CD1c-positive myeloid dendritic cell (primary cell): ENCODE results near the gene CFLAR.
"Not testable (repeated sequence)": the region's sequence is repeated elsewhere in the genome, so short reads cannot be mapped to it uniquely, and the experiment has no call there.

Source experiments
- DNase-seq: peaks from one replicate; pipeline ENCODE4 v3.0.0-alpha.2; 2016; ENCODE audit errors: extremely low spot score

The CFLAR gene

GRCh38 chr2:201182650-201183364, 66.8 kb downstream of the CFLAR start, which contains the start of gene CASP10:
TSS of gene CASP10 (plus strand) at chr2:201183141. CDS start at chr2:201185778, 2,637 bp downstream.
- DNase-seq = peak; percentile 85

DNA sequence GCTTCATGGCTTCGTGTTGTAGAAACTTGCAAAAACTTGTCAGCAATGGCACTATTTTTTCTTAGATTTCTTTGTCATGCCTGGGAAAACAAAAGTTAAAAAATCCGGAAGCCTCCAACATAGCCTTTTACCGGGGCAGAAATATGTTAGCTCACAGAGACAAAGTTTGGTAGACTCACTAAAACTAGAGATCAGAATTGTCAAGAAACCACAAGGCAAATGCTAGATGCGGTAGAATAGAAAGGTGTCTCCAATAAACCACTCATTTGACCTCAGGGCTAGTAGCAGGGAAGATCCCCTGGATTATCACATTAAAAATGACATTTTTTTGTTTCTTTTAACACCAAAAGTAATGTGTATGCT, 67.4 kb downstream of the CFLAR start:
- DNase-seq = no peak

DNA sequence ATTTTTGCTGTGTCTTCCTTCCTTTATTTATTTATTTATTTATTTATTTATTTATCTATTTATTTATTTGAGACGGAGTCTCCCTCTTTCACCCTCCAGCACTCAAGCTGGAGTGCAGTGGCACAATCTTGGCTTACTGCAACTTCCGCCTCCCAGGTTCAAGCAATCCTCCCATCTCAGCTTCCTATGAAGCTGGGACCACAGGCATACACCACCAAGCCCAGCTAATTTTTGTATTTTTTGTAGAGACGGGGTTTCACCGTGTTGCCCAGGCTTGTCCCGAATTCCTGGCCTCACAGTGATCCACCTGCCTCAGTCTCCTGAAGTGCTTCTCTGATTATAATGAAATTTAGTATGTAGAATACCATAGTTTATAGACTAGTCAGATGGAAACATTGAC, 67.9 kb downstream of the CFLAR start:
- peak; percentile 34 for DNase-seq

DNA sequence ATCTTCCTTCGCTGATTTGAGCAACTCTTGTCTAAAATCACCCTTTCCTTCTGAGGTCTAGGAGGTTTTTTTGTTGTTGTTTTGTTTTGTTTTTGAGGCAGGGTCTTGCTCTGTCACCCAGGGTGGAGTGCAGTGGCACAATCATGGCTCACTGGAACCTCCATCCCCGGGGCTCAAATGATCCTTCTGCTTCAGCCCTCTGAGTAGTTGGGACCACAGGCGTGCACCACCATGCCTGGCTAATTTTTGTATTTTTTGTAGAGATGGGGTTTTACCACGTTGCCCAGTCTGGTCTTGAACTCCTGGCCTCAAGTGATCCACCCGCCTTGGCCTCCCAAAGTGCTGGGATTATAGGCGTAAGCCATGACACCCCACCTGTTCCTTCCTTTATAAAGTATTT, 68.3 kb downstream of the CFLAR start:
- DNase-seq = not testable (repeated sequence)

GRCh38 chr2:201185863-201186262, 69.9 kb downstream of the CFLAR start:
- DNase-seq = no peak

GRCh38 chr2:201186982-201187381, 71.0 kb downstream of the CFLAR start:
- DNase-seq = no peak

- no peak for DNase-seq
Observed at GRCh38 chr2:201188449-201188848, 72.5 kb downstream of the CFLAR start.

DNA sequence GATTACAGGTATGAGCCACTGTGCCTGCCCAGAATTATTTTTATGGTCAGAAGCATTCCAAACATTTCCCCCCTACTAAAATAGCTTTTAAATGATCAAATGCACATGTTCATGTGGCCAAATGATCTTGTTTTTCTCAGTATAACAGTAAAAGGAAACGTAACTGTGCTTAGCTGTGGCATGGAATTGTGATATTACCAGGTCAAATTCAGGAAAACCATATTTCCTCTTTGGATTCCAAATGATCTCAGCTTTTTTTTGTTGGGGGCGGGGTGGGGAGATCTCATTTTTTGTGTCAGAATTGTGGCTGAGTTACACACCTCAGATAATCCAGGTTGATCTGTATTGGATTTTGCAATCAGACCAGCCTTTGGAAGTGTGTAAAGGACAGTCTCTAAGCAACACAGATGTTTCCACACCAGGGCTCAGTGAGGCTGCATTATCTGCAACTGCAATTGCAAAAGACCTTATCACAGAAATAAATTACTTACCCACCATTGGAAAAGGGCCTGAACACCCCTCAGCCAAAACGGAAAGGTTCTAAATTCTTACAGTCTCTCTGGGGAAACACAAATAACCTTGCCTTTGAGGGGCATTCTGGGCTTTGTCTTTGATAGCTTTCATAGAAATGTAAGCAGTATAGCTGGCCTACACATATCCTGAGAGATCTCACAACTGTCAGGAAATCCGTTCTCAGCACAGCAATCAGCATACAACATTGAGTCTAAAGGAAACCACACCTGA, 75.3 kb downstream of the CFLAR start:
- DNase-seq = no peak

DNA sequence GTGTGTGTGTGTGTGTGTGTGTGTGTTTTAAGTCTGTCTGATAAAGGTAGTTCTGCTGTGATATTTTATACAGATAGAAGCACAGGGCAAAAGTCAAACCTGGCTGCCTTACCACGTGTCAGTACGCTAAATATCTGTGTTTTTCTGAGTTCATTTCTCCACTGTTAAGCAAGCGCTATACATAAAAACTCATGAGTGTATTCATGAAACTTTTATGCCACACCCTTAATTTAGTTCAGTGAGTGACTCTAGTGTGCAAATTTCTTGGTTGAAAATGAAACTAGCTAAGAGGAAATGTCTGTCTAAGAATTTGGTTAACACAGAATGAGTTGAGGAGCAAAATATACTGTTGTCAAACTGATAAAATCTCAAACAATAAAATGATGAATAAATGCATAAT, 78.1 kb downstream of the CFLAR start:
- DNase-seq = peak; percentile 36

- no peak for DNase-seq
Observed at GRCh38 chr2:201195331-201195730, 79.4 kb downstream of the CFLAR start.

DNA sequence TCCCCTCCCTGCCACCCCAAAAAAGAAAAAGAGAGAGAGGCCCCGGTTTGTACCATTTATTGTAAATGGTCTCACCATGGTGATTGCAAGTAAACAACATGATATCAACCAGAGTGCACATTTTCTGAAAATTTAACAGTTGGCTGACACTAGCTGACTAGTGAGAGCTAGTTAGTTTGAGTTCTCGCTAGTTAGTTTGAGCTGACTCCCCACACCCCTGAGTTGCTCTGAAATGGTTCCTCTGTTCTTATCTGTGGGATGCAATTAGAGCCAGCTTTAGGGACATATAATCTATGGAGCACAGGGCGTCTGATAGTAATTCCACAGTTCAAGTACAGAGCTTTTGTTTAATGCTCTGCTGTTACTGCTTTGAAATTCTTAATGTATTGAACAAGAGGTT, 80.0 kb downstream of the CFLAR start:
- no peak for DNase-seq

DNA sequence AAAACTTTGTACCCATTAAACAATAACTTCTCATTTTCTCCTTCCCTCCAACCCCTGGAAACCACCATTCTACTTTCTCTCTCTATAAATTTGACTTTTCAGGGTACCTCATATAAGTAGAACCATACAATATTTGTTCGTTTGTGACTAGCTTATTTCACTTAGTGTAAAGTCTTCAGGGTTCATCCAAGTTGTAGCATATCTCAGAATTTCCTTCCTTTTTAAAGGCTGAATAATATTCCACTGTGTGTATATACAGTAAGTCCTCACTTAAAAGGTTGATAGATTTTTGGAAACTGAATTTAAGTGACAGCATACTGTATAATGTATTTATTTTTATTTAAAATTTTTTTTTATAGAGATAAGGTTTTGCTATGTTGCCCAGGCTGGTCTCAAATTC, 80.8 kb downstream of the CFLAR start:
- no peak for DNase-seq

DNA sequence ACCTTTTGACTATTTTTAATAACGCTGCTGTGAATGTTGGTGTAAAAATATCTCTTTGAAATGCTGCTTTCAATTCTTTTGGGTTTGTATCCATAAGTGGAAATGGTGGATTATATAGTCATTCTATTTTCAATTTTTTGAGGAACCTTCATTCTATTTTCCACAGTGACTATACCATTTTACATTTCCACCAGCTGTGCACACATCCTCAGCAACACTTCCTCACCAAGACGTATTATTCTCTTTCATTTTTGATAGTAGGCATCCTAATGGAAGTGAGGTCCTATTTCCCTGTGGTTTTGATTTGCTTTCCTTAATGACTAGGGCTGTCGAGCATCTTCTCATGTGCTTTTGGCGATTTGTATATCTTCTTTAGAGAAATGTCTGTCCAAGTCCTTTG, 81.8 kb downstream of the CFLAR start:
- DNase-seq = no peak

GRCh38 chr2:201199847-201200246, 83.9 kb downstream of the CFLAR start:
- no peak for DNase-seq

GRCh38 chr2:201200345-201200744, 84.4 kb downstream of the CFLAR start:
- no peak for DNase-seq

DNA sequence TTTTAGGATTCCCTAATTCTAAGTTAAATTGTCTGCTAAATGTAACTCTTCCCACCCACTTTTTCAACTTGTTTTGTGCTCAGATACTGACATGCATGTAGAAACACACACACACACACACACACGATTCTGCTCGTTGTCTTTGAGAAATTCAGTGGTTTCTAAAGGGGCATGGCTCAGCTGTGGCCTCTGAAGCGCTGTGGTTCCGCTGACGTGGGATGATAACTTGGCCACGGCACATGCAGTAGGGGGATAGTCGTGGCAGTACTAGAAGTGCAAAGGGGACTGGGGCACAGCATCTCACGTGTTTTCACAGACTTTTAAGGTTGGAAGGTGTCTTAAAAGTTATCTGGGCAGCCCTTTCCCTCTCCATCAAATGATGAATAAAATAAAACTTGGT, 85.4 kb downstream of the CFLAR start:
- no peak for DNase-seq

DNA sequence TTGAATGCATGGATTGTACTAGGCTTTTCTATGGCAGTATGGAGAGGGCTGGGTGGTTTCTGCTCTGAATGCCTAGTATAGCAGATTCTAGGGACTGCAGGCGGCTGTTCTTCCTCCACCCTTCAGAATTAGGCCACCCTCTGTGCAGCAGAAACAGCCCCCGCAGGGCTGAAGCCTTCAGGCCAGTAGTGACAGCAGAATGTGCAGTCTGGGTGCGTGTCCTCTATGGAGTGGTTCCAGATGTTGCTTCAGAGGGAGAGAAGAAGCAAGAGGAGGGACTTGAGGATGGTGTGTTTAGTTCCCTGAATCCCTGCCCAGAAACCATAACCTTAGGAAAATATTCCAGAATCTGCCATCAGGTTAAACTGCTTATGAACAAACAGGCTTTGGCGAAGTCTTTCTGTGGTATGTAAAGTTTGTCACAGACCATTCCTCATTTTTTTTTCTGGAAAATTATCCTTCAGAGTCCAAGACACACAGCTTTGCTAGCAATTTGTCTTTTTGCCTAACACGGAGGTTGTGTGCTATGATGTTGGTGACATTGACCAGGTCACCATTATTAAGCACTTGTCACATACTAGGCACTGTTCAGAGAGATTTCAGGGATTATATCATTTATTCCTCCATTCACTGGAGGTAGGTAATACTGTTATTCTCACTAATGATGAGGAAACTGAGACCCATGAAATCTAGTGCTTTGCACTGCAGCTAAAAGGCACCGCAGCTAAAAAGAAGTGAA, 88.1 kb downstream of the CFLAR start:
- no peak for DNase-seq

DNA sequence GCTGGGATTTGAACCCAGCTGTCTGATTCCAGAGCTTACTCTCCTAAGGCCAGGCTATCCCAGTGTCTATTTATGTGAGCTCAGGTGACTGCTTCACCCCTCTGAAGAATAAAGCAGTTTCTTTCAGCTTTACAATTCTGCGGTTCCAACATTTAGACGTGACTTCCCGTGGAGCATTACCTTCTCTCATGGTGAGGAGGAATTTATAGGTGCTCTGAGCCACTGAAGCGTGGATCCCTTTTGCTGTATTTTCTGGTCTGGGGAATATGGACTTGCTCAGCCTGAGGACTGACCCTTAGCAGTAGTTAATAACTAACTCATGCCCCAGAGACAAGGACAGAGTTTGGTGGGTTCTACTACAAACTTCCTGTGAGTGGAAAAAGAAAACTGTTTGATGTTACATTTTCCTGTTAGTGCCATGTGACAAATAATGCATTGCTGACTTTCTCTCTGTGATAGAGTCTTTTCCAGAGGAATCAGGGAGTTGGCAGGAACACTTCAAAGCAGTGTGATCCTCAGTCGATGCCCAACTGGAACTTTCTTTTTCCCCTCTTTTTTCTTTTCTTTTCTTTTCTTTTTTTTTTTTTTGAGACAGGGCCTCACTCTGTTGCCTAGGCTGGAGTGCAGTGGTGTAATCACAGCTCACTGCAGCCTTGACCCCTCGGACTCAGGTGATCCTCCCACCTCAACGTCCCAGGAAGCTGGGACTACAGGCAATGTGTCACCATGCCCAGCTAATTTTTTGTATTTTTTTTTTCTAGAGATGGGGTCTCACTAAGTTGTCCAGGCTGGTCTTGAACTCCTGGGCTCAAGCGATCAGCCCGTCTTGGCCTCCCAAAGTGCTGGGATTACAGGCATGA, 88.9 kb downstream of the CFLAR start:
- no peak for DNase-seq

GRCh38 chr2:201205515-201205849, 89.5 kb downstream of the CFLAR start:
- DNase-seq = no peak

- DNase-seq = peak; percentile 74
Observed at GRCh38 chr2:201208563-201209252, 92.7 kb downstream of the CFLAR start.

DNA sequence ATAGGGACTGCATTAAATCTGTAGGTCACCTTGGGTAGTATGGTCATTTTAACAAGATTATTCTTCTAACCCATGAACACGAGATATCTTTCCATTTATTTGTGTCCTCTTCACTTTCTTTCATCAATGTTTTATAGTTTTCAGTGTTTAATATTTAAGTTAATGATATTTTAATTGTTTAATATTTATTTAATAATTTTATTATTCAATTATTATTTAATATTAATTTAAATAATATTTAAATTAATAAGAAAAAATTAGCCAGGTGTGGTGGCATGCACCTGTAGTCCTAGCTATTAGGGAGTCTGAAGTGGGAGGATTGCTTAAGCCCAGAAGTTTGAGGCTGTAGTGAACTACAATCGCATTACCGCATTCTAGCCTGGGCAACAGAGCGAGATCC, 100.0 kb downstream of the CFLAR start:
- no peak for DNase-seq
